GM23338 (cell line): ENCODE data around the gene TBKBP1.

ENCODE experiments used
- CREB1 ChIP-seq: fragments of 250-450 bp; sonication (Bioruptor Pico); IDR thresholded peaks from 2 replicates; pipeline ENCODE4 v1.5.0; 2020; ENCODE audit warnings: low read depth, mild to moderate bottlenecking, moderate library complexity
- CTCF ChIP-seq, 2 experiments: fragments of 200-600 bp in 1 of 2; sonication (generic) in 1 of 2; conservative IDR thresholded peaks; 2 replicates each; pipeline versions ENCODE4 v1.5.1 to v1.6.1; 2016 to 2017; ENCODE audit warnings: antibody characterized with exemption in 2 of 2, low read depth in 2 of 2, mild to moderate bottlenecking in 2 of 2, moderate library complexity in 1 of 2
- ETS1 ChIP-seq: IDR thresholded peaks from 2 replicates; pipeline ENCODE4 v1.6.1; 2016; ENCODE audit warnings: antibody characterized with exemption
- EZH2 ChIP-seq: fragments of 200-600 bp; sonication (generic); IDR thresholded peaks from one replicate; pipeline ENCODE4 v1.8.0; 2017; ENCODE audit warnings: antibody characterized with exemption, mild to moderate bottlenecking, low read depth; ENCODE audit not compliant: unreplicated experiment
- EZH2phosphoT487 ChIP-seq: fragments of 200-600 bp; sonication (generic); IDR thresholded peaks from one replicate; pipeline ENCODE4 v1.8.1; 2018; ENCODE audit warnings: antibody characterized with exemption; ENCODE audit not compliant: unreplicated experiment
- JUNB ChIP-seq: IDR thresholded peaks from one replicate; pipeline ENCODE4 v1.6.1; 2016; ENCODE audit warnings: antibody characterized with exemption; ENCODE audit not compliant: unreplicated experiment
- NANOG ChIP-seq: IDR thresholded peaks from 2 replicates; pipeline ENCODE4 v1.6.1; 2016; ENCODE audit warnings: antibody characterized with exemption, borderline replicate concordance
- POLR2AphosphoS5 ChIP-seq: IDR thresholded peaks from 2 replicates; pipeline ENCODE4 v1.6.1; 2016; ENCODE audit warnings: antibody characterized with exemption, low read depth
- REST ChIP-seq: IDR thresholded peaks from one replicate; pipeline ENCODE4 v1.6.1; 2018; ENCODE audit warnings: antibody characterized with exemption; ENCODE audit not compliant: unreplicated experiment
- STAT1 ChIP-seq: IDR thresholded peaks from one replicate; pipeline ENCODE4 v1.6.1; 2016; ENCODE audit warnings: antibody characterized with exemption; ENCODE audit not compliant: unreplicated experiment
- ZNF114 ChIP-seq: fragments of 250-450 bp; sonication (Bioruptor Pico); IDR thresholded peaks from 2 replicates; pipeline ENCODE4 v1.5.0; 2020; ENCODE audit warnings: mild to moderate bottlenecking, moderate library complexity
- ZNF331 ChIP-seq: fragments of 250-450 bp; sonication (Bioruptor Pico); IDR thresholded peaks from 2 replicates; pipeline ENCODE4 v1.5.0; 2020; ENCODE audit warnings: low read depth, mild to moderate bottlenecking, moderate library complexity
- ZNF462 ChIP-seq: fragments of 250-450 bp; sonication (Bioruptor Pico); IDR thresholded peaks from 2 replicates; pipeline ENCODE4 v1.5.0; 2020; ENCODE audit warnings: mild to moderate bottlenecking, moderate library complexity

GRCh38 chr17:47684025-47684424 lies 9.9 kb upstream of the TBKBP1 start:
- no peak for TF ChIP-seq CTCF (conservative IDR thresholded peaks at IDR 0.05; ENCODE audit: low read depth in 2 of 2)
- no peak for TF ChIP-seq POLR2AphosphoS5
- TF ChIP-seq CREB1 (CRISPR knock-in tag): no peak
- TF ChIP-seq EZH2: no peak
- TF ChIP-seq EZH2phosphoT487: no peak
- no peak for TF ChIP-seq JUNB
- no peak for TF ChIP-seq NANOG
- no peak for TF ChIP-seq REST
- no peak for TF ChIP-seq STAT1
- no peak for TF ChIP-seq ZNF462 (CRISPR knock-in tag)
- no peak for TF ChIP-seq ZNF114
- TF ChIP-seq ZNF331 (CRISPR knock-in tag): no peak
- no peak for TF ChIP-seq ETS1
